ENCODE results near the gene SLC39A6. TPM values are rescaled to one million over a fixed set of nuclear protein-coding genes. Genes with fewer than 3 reads are reported as not detected.

The SLC39A6 gene
- polyA plus RNA-seq, 1 of the 3 experiments (the other 2 are of a cell fraction), result 67.4 TPM

DNA sequence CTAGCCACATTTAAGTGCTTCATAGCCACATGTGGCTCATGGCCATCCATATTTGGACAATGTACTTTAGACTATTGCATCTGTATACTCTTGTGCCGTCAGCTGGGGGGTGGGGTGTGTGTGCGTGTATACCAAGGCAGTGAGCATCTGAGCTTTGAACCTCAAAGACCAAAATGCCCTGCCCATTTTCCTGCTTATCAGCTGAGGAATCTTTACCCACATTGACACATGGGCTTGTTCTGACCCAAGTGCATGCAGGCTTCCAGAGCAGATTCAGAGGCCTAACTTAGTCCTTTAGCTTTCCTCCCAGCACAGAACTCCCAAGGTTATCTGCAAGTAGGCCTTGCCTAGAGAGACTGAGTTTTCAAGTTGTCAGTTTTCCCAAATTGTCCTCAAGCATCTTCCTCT is 47.0 kb upstream of the SLC39A6 start:
- ChIA-PET CTCF (interaction anchor here (1.8 kb wide), 1 partner anchor 11 kb away, joined by 4 read pairs; no protein-coding TSS in a partner anchor), POLR2A (no interaction called here)
- Histone ChIP-seq H3F3A (replicated peaks; ENCODE audit: insufficient read depth) (peaks cover 10% of the 10 kb centered on the region), H3K9me3 (no peaks in the 10 kb centered on the region), H3K4me2 (no peak overlapping the region), H3K9ac (no peak overlapping the region), H3K27me3 (ENCODE audit: insufficient read depth) (no peaks in the 10 kb centered on the region), H3K9me2 (no peaks in the 10 kb centered on the region), H4K20me1 (ENCODE audit: insufficient read depth) (no peaks in the 10 kb centered on the region), H3K36me3 (replicated peaks in 1 of 2; ENCODE audit: control insufficient read depth in 1 of 2, insufficient read depth in 2 of 2, low read length in 1 of 2) (peaks cover 50 to 61% of the 10 kb centered on the region in 2 experiments), H3K79me2 (ENCODE audit: insufficient read depth) (no peaks in the 10 kb centered on the region), H2AFZ (ENCODE audit: low read depth) (no peak overlapping the region), H3K4me3 (ENCODE audit: low read depth in 2 of 2, low read length in 1 of 2) (no peak overlapping the region), H3K27ac (ENCODE audit: low read depth in 2 of 2, low read length in 1 of 2) (no peak overlapping the region), H3K4me1 (ENCODE audit: control insufficient read depth in 1 of 2, insufficient read depth in 2 of 2, low read depth in 1 of 2, low read length in 1 of 2) (peaks cover 0 to 6% of the 10 kb centered on the region in 2 experiments; a peak in 1 of 4 replicates)
- no peak for TF ChIP-seq TEAD4 (IDR thresholded peaks at IDR 0.05; ENCODE audit: borderline replicate concordance, insufficient read depth)
- TF ChIP-seq YY1 (IDR thresholded peaks at IDR 0.05; ENCODE audit: low read depth), result no peak
- TF ChIP-seq, protein P1, sequence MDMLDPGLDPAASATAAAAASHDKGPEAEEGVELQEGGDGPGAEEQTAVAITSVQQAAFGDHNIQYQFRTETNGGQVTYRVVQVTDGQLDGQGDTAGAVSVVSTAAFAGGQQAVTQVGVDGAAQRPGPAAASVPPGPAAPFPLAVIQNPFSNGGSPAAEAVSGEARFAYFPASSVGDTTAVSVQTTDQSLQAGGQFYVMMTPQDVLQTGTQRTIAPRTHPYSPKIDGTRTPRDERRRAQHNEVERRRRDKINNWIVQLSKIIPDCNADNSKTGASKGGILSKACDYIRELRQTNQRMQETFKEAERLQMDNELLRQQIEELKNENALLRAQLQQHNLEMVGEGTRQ (IDR thresholded peaks at IDR 0.05; ENCODE audit: borderline replicate concordance, low read depth, low read length), result no peak
- TF ChIP-seq SMC3 (IDR thresholded peaks at IDR 0.05; ENCODE audit: low read depth, low read length), result no peak
- no peak for TF ChIP-seq POLR2AphosphoS5 (IDR thresholded peaks at IDR 0.05; ENCODE audit: low read depth, low read length)
- TF ChIP-seq NFIC (IDR thresholded peaks at IDR 0.05; ENCODE audit: borderline replicate concordance), result no peak
- no peak for TF ChIP-seq RXRA (IDR thresholded peaks at IDR 0.05; ENCODE audit: borderline replicate concordance, low read depth)
- no peak for DNase-seq
- WGBS (ENCODE audit: low lambda C conversion rate), result 93% methylated on average over 2 of the region's 2 CpGs

GRCh38 chr18:36175481-36175880 is 46.3 kb upstream of the SLC39A6 start:
- Histone ChIP-seq H4K20me1 (ENCODE audit: insufficient read depth) (no peaks in the 10 kb centered on the region), H3K27ac (ENCODE audit: low read depth in 2 of 2, low read length in 1 of 2) (no peak overlapping the region), H3K9me2 (no peaks in the 10 kb centered on the region), H3K4me2 (no peak overlapping the region), H3K9me3 (no peaks in the 10 kb centered on the region), H3K27me3 (ENCODE audit: insufficient read depth) (no peaks in the 10 kb centered on the region), H3K4me1 (ENCODE audit: control insufficient read depth in 1 of 2, insufficient read depth in 2 of 2, low read depth in 1 of 2, low read length in 1 of 2) (peaks cover 0 to 6% of the 10 kb centered on the region in 2 experiments; a peak in 1 of 4 replicates), H3K79me2 (ENCODE audit: insufficient read depth) (no peaks in the 10 kb centered on the region), H2AFZ (ENCODE audit: low read depth) (no peak overlapping the region), H3F3A (replicated peaks; ENCODE audit: insufficient read depth) (peaks cover 10% of the 10 kb centered on the region), H3K4me3 (ENCODE audit: low read depth in 2 of 2, low read length in 1 of 2) (no peak overlapping the region), H3K36me3 (replicated peaks in 1 of 2; ENCODE audit: control insufficient read depth in 1 of 2, insufficient read depth in 2 of 2, low read length in 1 of 2) (peaks cover 54 to 68% of the 10 kb centered on the region in 2 experiments), H3K9ac (no peak overlapping the region)
- DNase-seq, result no peak
- POLR2A ChIA-PET, result no interaction called here
- TF ChIP-seq JUND (IDR thresholded peaks at IDR 0.05) (no peak), TAF1 (IDR thresholded peaks at IDR 0.05; ENCODE audit: borderline replicate concordance, low read depth, low read length) (no peak), GATA2 (CRISPR knock-in tag; IDR thresholded peaks at IDR 0.05) (no peak), FOSL2 (IDR thresholded peaks at IDR 0.05; ENCODE audit: borderline replicate concordance, low read depth) (no peak), NRF1 (IDR thresholded peaks at IDR 0.05; ENCODE audit: low read depth, low read length) (no peak)
- TF ChIP-seq, protein P2, sequence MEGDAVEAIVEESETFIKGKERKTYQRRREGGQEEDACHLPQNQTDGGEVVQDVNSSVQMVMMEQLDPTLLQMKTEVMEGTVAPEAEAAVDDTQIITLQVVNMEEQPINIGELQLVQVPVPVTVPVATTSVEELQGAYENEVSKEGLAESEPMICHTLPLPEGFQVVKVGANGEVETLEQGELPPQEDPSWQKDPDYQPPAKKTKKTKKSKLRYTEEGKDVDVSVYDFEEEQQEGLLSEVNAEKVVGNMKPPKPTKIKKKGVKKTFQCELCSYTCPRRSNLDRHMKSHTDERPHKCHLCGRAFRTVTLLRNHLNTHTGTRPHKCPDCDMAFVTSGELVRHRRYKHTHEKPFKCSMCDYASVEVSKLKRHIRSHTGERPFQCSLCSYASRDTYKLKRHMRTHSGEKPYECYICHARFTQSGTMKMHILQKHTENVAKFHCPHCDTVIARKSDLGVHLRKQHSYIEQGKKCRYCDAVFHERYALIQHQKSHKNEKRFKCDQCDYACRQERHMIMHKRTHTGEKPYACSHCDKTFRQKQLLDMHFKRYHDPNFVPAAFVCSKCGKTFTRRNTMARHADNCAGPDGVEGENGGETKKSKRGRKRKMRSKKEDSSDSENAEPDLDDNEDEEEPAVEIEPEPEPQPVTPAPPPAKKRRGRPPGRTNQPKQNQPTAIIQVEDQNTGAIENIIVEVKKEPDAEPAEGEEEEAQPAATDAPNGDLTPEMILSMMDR (IDR thresholded peaks at IDR 0.05), result no peak
- TF ChIP-seq, protein P3, sequence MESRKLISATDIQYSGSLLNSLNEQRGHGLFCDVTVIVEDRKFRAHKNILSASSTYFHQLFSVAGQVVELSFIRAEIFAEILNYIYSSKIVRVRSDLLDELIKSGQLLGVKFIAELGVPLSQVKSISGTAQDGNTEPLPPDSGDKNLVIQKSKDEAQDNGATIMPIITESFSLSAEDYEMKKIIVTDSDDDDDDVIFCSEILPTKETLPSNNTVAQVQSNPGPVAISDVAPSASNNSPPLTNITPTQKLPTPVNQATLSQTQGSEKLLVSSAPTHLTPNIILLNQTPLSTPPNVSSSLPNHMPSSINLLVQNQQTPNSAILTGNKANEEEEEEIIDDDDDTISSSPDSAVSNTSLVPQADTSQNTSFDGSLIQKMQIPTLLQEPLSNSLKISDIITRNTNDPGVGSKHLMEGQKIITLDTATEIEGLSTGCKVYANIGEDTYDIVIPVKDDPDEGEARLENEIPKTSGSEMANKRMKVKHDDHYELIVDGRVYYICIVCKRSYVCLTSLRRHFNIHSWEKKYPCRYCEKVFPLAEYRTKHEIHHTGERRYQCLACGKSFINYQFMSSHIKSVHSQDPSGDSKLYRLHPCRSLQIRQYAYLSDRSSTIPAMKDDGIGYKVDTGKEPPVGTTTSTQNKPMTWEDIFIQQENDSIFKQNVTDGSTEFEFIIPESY (IDR thresholded peaks at IDR 0.05; ENCODE audit: borderline replicate concordance, low read depth), result no peak
- CTCF ChIA-PET, result no interaction called here
- WGBS (ENCODE audit: low lambda C conversion rate), result 100% methylated on average over 1 of the region's 1 CpG

All from SK-N-SH (cell line).